IPS DF 6.9 (cell line): Measurements from ENCODE around the gene PANK1.
"Not testable (repeated sequence)": the region's sequence is repeated elsewhere in the genome, so short reads cannot be mapped to it uniquely, and the experiment has no call there.

Experiments used
- DNase-seq: peaks from one replicate; pipeline ENCODE4 v3.0.0-alpha.2; 2013; ENCODE audit warnings: low read depth, low spot score
- H3K27ac ChIP-seq: one replicate; pipeline ENCODE4 v1.5.1; 2013; ENCODE audit warnings: low read length, control low read depth
- H3K27me3 ChIP-seq: 2 replicates; pipeline ENCODE4 v1.6.1; 2013; ENCODE audit warnings: mild to moderate bottlenecking, low read length; ENCODE audit not compliant: control insufficient read depth, insufficient read depth
- H3K36me3 ChIP-seq: 2 replicates; pipeline ENCODE4 v1.6.1; 2013; ENCODE audit warnings: low read length; ENCODE audit not compliant: control insufficient read depth, insufficient read depth
- H3K4me1 ChIP-seq: 2 replicates; pipeline ENCODE4 v1.6.1; 2013; ENCODE audit warnings: low read length; ENCODE audit not compliant: control insufficient read depth, insufficient read depth
- H3K4me3 ChIP-seq: 2 replicates; pipeline ENCODE4 v1.5.1; 2013; ENCODE audit warnings: mild to moderate bottlenecking, low read length
- H3K9me3 ChIP-seq: 2 replicates; pipeline ENCODE4 v1.6.1; 2013; ENCODE audit warnings: low read length, inconsistent platforms; ENCODE audit not compliant: control insufficient read depth, insufficient read depth
- WGBS: extraction: QIAGEN DNeasy Blood & Tissue Kit; methylation state at CpG from one replicate; pipeline ENCODE4 v1.1.7; 2013; ENCODE audit warnings: mixed read lengths, missing lambda C conversion rate; ENCODE audit not compliant: insufficient read length, insufficient coverage; 5-methylcytosine and 5-hydroxymethylcytosine counted together

PANK1 gene

DNA sequence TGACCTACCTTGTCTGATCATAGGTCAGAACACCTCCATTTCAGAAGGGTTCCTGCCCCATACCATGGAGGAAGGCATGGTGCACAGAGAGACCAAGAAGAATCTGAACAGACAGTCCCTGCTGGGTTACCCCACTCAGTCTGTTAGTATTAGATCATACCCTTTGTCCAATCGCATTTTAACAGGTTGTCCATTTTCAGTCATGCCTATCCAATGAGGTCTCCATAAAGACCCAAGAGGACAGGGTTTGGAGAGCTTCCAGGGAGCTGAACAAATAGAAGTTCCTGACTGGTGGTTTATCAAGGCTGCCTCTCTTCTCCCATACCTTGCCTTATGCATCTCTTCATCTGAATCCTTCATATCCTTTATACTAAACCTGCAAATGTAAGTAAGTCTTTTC lies 88.4 kb downstream of the PANK1 start:
- Histone ChIP-seq H3K27me3 (no peaks in the 10 kb centered on the region), H3K4me3 (no peak overlapping the region), H3K27ac (no peak overlapping the region), H3K4me1 (no peaks in the 10 kb centered on the region), H3K36me3 (no peaks in the 10 kb centered on the region), H3K9me3 (no peaks in the 10 kb centered on the region)
- WGBS, result no CpG with 5 or more reads among the region's 1 CpG
- DNase-seq, result no peak

DNA sequence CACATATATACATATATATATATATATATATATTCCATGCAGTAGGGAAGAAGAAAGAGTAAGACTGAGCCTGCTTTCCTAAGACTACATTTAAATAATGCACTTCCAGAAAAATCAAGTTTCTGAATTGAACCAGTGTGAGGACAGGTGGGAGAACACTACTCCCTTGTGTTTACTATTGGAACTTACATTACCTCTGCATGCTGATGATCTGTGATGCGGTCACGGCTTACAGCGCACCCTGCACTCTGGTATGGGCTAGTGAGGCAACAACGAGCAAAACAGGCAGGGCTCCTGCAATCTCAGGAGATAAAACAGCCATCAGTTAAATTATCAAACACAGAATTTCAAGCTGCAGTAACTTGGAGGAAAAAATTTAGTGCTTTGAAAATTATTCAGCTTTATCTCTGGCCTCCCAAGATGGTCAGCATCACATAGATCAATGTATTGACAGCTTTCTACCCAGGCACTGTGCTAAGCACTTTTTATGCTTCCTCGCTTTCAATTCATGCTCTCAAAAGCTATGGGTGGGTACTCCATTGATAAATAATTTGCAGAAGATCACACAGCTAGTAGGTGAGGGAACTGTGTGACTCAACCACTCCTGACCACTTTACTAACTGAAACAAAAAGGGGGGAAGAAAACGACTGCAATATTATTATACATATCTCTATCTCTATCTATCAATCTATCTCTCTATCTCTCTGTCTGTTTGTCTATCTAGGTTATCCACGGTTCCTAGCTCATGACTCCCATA lies 89.2 kb downstream of the PANK1 start:
- DNase-seq, result no peak
- no peaks in the 10 kb centered on the region for H3K27me3 ChIP-seq
- no peak overlapping the region for H3K4me3 ChIP-seq
- H3K27ac ChIP-seq, result no peak overlapping the region
- no CpG with 5 or more reads among the region's 7 CpGs for WGBS
- H3K4me1 ChIP-seq, result no peaks in the 10 kb centered on the region
- no peaks in the 10 kb centered on the region for H3K36me3 ChIP-seq
- H3K9me3 ChIP-seq, result no peaks in the 10 kb centered on the region

DNA sequence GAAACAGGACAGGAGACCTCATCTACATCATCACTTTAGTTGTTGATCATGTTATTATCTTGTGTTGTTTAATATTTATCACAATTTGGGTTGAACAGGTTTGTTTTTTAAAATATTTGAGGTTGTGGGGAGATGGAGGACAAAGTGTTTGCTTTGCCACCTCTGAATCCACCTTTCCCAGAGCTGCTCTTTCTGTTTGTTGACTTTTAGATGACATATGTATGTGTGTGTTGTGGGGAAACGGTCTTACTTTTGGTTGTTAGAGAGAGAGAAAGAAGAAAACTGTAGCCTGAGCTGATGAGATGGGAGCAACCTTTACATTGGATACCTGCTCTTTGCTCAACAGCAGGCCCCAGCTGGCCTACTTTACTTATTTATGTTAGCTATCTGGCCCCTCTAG lies 90.6 kb downstream of the PANK1 start:
- H3K4me3 ChIP-seq, result no peak overlapping the region
- H3K27ac ChIP-seq, result no peak overlapping the region
- H3K4me1 ChIP-seq, result no peaks in the 10 kb centered on the region
- no peaks in the 10 kb centered on the region for H3K9me3 ChIP-seq
- no peaks in the 10 kb centered on the region for H3K36me3 ChIP-seq
- H3K27me3 ChIP-seq, result no peaks in the 10 kb centered on the region
- WGBS, result no CpG with 5 or more reads among the region's 1 CpG
- DNase-seq, result no peak

DNA sequence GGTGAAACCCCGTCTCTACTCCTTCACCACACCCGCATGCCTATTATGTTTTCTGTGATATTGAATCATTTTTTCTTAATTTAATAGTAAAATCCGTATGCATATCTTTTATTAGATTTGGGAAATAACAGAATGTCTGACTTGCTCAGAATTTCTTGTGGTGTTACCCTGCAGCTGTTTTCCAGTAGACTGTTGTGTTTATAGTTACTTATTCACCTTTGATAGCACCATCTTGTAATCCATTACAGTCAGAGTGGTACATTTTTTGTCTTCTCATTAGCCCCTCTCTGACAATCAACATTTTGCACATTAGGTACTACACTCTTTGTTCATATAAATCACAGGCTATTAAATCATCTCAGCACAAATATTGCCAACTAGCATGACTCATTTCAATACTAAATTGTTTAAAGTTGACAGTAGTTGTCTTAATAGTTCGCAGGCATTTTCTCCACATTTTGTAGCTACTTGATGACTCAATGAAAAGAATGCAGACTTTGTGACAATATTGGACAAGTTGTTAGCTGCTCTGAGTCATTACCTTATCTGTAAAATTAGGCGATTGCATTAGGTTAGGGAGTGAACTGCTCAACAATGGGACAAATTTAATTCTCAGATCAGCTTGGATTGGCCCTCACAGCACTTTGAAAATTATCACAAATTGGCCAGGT lies 91.8 kb downstream of the PANK1 start:
- Histone ChIP-seq H3K9me3 (no peaks in the 10 kb centered on the region), H3K27me3 (no peaks in the 10 kb centered on the region), H3K4me1 (no peaks in the 10 kb centered on the region), H3K27ac (no peak overlapping the region), H3K36me3 (no peaks in the 10 kb centered on the region), H3K4me3 (no peak overlapping the region)
- DNase-seq, result no peak
- WGBS, result no CpG with 5 or more reads among the region's 5 CpGs

DNA sequence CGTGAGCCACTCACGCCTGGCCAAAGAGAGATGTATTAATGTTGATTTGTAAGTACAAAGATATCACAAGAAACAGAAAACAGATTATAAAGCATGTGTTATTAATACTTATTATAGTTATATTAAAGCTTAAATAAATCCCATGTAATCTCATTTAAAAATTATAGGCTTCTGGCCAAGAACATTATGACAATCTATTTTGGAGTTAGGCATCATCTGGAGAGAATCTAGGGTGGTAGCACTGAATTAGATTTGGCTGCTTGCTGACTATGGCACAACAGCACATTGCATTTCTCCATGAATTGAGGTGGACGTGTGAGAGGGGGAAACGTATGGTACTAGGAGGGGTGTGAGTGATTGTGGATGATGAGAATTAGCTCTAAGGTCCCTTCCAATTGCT lies 92.8 kb downstream of the PANK1 start:
- Histone ChIP-seq H3K4me3 (no peak overlapping the region), H3K27ac (no peak overlapping the region), H3K4me1 (no peaks in the 10 kb centered on the region), H3K27me3 (no peaks in the 10 kb centered on the region), H3K36me3 (no peaks in the 10 kb centered on the region), H3K9me3 (no peaks in the 10 kb centered on the region)
- 100% methylated on average over 1 of the region's 4 CpGs for WGBS
- DNase-seq, result no peak

DNA sequence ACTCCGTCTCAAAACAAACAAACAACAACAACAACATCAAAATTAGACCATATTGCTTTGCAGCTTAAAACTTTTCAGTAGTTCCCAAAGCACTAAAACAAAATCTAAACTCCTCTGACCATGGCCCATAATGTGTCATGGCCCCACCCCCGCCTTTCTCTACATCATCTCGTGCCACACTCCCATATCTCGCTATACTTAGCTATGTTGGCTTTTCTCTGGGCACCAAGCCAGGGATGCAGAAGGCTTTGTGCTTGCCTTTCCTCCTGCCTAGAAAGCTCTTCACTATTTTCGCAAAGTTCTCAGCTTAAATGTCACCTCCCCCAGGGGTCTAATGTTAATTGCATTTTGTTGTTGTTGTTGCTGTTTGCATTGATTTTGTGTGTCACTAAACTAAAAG lies 94.5 kb downstream of the PANK1 start:
- no CpG with 5 or more reads among the region's 5 CpGs for WGBS
- no peak overlapping the region for H3K27ac ChIP-seq
- H3K27me3 ChIP-seq, result no peaks in the 10 kb centered on the region
- no peaks in the 10 kb centered on the region for H3K4me1 ChIP-seq
- no peak for DNase-seq
- no peak overlapping the region for H3K4me3 ChIP-seq
- H3K9me3 ChIP-seq, result no peaks in the 10 kb centered on the region
- no peaks in the 10 kb centered on the region for H3K36me3 ChIP-seq

DNA sequence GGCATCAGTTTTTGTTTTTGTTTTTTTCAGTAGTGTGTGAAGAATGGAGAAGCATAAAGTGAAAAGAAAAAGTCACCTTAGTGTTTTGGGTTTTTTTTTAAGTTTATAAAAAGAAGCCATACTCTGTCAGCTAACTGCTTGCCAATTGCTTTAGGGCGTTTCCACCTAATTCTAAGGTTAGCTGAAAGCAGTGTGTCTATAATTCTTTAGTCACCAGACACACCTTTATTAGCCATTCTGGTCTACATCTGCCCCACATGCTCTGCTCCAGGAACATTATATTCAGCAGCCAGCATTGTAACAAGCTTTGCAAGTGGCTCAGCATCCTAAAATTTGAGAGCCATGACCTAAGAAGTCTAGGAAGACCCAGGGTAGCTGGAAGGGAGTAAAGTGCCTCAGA lies 95.5 kb downstream of the PANK1 start:
- no peaks in the 10 kb centered on the region for H3K4me1 ChIP-seq
- H3K4me3 ChIP-seq, result no peak overlapping the region
- no peaks in the 10 kb centered on the region for H3K27me3 ChIP-seq
- no peak for DNase-seq
- WGBS, result no CpG with 5 or more reads among the region's 1 CpG
- H3K36me3 ChIP-seq, result no peaks in the 10 kb centered on the region
- H3K27ac ChIP-seq, result no peak overlapping the region
- no peaks in the 10 kb centered on the region for H3K9me3 ChIP-seq

DNA sequence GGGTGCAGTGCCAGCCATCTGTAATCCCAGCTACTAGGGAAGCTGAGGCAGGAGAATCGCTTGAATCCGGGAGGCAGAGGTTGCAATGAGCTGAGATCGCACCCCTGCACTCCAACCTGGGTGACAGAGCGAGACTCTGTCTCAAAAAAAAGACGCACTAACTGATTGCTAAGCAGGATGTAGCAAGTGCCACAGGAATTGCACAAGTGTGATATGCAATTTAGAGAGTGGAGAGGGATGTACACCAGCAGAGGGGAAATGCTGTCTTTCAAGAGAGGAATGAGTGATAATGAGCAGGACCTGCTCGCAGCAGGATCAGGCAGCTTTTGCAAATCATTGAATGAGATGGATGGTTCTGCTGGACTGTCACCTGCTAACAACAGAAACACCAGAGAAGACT lies 96.4 kb downstream of the PANK1 start:
- Histone ChIP-seq H3K4me1 (no peaks in the 10 kb centered on the region), H3K27ac (no peak overlapping the region), H3K36me3 (no peaks in the 10 kb centered on the region), H3K4me3 (no peak overlapping the region), H3K27me3 (no peaks in the 10 kb centered on the region), H3K9me3 (no peaks in the 10 kb centered on the region)
- no peak for DNase-seq
- WGBS, result no CpG with 5 or more reads among the region's 6 CpGs

DNA sequence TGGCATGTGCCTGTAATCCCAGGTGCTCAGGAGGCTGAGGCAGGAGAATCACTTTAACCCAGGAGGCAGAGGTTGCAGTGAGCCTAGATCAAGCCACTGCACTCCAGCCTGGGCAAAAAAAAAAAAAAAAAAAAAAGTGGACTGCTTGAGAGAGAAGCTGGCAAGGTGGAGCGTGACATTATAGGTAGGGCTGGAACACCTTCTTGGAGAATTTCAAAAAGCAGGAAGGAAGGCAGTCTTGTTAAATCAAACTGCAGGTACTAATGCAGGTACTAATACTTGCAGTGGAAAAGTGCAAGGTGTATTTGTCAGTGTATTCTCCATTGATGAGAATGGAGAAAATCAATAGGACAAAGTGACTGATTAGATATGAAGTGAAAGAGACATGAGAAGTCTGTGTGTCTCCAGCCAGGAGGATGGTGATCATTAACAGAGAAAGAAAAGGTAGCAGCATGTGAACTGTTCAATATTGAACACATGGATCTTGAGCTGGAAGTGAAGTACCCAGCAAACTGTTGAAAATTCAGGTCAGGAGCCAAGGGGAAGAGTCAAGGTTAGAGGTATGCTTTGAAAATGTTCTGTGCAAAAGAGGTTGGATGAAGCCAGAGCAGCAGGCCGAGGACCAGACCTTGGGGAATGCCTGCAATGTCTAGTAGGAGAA lies 97.1 kb downstream of the PANK1 start:
- H3K27me3 ChIP-seq, result no peaks in the 10 kb centered on the region
- no peak for DNase-seq
- no peak overlapping the region for H3K4me3 ChIP-seq
- no CpG with 5 or more reads among the region's 2 CpGs for WGBS
- H3K27ac ChIP-seq, result no peak overlapping the region
- no peaks in the 10 kb centered on the region for H3K36me3 ChIP-seq
- H3K4me1 ChIP-seq, result no peaks in the 10 kb centered on the region
- H3K9me3 ChIP-seq, result no peaks in the 10 kb centered on the region

DNA sequence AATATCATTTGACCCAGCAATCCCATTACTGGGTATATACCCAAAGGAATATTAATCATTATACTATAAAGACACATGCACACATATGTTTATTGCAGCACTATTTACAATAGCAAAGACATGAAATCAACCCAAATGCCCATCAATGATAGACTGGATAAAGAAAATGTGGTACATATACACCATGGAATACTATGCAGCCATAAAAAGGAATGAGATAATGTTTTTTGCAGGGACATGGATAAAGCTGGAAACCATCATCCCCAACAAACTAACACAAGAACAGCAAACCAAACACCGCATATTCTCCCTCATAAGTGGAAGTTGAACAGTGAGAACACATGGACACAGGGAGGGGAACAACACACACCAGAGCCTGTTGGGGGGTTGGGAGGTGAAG lies 98.4 kb downstream of the PANK1 start:
- DNase-seq, H3K27me3 ChIP-seq, H3K4me1 ChIP-seq, H3K4me3 ChIP-seq, H3K27ac ChIP-seq, H3K9me3 ChIP-seq, H3K36me3 ChIP-seq: not testable (repeated sequence)
- WGBS, result no CpG with 5 or more reads among the region's 1 CpG
